KOPT-K1 (cell line): ENCODE data around the gene RNF208.

Experiments
- H3K27ac ChIP-seq: fragments of 200-600 bp; sonication (generic); 2 replicates; pipeline ENCODE4 v1.5.1; 2016; ENCODE audit warnings: antibody characterized with exemption, mild to moderate bottlenecking, low read depth, low read length; ENCODE audit not compliant: poor library complexity, severe bottlenecking
- H3K36me3 ChIP-seq: fragments of 200-600 bp; sonication (generic); 2 replicates; pipeline ENCODE4 v1.5.1; 2017; ENCODE audit warnings: antibody characterized with exemption, mild to moderate bottlenecking, low read length, moderate library complexity; ENCODE audit not compliant: insufficient read depth
- H3K9me3 ChIP-seq: fragments of 200-600 bp; sonication (generic); 2 replicates; pipeline ENCODE4 v1.5.1; 2017; ENCODE audit warnings: antibody characterized with exemption, low read length, mild to moderate bottlenecking; ENCODE audit not compliant: insufficient read depth, poor library complexity, severe bottlenecking

Gene RNF208

DNA sequence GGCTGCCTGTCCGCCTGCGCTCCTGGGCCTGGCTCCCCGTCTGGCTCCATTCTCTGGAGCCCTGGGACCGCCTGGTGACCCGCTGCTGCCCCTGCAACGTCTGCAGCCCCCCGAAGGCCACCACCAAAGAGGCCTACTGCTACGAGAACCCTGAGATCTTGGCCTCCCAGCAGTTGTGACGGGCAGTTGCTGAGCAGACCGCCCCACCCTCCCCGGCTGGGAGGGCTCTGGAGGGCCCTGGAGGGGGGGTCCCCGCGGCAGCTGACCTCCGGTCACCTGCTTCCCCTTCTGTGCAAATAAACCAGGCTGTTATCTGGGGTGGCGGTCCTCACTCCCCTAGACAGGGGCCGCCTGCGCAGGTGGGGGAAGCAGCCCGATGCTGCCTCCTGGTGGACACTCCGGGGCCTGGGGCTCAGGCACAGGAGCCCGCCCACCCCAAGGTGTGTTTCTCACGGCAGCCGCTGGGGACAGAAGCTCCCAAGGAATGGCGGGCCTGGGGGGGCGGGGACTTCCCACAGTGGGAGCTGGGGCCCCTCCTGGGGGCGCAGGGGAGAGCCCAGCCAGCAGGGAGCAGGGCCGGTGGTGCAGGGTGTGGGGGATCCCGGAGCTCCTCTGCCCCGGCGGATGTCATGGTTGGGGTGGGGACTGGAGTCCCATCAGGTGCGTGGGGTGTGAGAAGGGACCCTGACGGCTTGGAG, 14.3 kb upstream of the RNF208 start:
- Histone ChIP-seq H3K36me3 (no peaks in the 10 kb centered on the region), H3K27ac (no peak overlapping the region), H3K9me3 (no peaks in the 10 kb centered on the region)

DNA sequence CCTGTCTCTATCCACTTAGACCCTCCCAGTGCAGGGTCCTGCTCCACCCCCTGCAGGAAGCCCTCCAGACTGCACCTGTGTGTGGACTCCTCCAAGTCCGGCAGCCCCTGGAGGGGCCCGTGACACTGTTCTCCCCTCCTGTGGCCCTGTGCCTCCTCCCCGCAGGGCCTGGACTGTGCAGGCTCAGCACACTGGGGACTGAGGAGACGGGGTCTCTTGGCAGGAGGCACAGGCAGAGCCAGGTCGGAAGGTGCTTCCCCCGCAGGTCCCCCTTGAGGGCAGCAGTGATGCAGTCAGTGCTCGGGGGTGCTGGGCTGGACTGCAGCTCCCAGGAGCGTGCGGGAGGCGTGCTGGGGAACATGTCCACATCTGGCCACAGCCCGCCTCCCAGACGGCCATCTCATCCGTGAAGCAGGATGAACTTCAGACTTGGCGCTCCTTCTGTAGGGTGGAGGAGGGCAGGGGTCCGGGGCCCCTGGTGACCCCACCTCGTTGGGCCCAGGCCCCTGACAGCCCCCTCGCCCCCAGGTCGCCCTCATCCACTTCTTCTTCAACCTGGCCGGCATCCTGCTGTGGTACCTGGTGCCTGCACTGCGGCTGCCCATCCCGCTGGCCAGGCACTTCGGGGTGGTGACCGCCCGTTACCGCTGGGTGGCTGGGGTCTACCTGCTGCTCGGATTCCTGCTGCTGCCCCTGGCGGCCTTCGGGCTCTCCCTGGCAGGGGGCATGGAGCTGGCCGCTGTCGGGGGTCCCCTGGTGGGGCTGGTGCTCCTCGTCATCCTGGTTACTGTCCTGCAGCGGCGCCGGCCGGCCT, 13.6 kb upstream of the RNF208 start:
- Histone ChIP-seq H3K36me3 (no peaks in the 10 kb centered on the region), H3K27ac (no peak overlapping the region), H3K9me3 (no peaks in the 10 kb centered on the region)

DNA sequence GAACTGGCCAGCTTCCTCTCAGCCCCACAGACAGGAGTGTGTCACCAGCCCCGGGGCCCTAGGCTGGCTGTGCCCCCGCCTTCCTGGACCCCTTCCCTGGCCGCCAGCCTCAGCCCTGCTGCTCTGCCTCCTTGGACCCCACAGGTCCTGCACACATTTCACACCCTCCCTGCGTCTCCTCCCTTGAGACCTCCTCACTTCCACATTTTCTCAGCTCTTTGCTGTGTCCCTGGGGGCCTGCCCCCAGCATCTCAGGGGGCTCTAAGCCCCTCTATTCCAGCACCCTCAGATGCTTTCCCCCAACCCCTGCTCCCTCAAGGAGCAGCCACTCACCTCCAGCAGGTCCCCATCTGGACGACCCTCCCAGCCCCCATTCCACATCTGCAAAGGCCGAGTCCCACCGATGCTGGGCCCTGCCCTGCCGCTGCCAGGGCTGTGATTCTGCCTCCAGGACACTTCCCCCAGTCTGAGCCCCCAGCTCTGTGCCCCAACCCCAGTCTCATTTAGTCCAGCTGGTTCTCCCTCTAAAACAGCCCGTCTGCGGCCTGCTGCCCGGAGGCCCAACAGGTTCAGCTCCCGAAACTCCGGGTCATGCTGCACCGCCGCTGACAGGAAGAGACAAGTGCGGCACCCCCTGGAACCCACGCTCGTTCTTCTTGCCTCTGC, 12.9 kb upstream of the RNF208 start:
- no peak overlapping the region for H3K27ac ChIP-seq
- no peaks in the 10 kb centered on the region for H3K9me3 ChIP-seq
- H3K36me3 ChIP-seq, result no peaks in the 10 kb centered on the region

DNA sequence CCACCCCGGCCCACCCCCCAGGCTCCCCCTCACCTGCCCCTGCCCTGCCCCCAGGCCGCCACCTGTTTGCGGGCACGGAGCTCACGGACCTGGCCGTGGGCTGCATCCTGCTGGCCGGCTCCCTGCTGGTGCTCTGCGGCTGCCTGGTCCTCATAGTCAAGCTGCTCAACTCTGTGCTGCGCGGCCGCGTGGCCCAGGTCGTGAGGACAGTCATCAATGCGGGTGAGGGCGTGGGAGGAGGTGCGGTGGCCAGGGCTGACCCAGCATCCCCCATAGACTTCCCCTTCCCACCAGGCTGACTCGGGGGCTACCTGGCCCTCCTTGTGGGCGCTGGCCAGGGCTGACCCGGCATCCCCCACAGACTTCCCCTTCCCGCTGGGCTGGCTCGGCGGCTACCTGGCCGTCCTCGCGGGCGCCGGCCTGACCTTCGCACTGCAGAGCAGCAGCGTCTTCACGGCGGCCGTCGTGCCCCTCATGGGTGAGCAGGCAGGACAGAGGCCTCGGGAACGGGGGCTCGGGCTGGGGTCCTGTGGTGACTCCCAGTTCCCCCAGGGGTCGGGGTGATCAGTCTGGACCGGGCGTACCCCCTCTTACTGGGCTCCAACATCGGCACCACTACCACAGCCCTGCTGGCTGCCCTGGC, 12.1 kb upstream of the RNF208 start:
- Histone ChIP-seq H3K27ac (no peak overlapping the region), H3K36me3 (no peaks in the 10 kb centered on the region), H3K9me3 (no peaks in the 10 kb centered on the region)

DNA sequence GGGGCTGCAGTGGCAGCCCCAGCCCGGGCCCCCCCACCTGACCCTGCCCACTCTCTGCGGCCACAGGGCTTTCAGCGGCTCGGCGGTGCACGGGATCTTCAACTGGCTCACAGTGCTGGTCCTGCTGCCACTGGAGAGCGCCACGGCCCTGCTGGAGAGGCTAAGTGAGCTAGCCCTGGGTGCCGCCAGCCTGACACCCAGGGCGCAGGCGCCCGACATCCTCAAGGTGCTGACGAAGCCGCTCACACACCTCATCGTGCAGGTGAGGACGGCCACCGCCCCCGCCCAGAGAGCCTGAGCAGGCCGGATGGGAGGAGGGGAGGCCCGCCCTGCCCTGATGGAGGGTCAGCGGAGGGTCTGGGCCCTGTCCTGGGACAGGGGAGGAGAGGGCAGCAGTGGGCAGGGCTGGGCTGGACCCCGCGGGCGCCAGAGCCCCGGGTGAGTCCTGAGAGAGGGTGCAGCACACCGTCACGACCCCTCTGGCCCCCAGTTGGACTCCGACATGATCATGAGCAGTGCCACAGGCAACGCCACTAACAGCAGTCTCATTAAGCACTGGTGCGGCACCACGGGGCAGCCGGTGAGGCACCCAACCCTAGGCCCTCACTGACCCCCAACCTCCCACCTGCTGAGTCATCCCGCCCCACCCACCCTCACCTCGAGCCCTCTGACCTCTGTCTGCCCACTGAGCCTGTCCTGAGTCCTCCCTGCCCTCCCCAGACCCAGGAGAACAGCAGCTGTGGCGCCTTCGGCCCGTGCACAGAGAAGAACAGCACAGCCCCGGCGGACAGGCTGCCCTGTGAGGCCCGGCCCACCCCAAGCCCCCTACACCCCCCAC, 11.3 kb upstream of the RNF208 start:
- Histone ChIP-seq H3K27ac (no peak overlapping the region), H3K36me3 (no peaks in the 10 kb centered on the region), H3K9me3 (no peaks in the 10 kb centered on the region)

DNA sequence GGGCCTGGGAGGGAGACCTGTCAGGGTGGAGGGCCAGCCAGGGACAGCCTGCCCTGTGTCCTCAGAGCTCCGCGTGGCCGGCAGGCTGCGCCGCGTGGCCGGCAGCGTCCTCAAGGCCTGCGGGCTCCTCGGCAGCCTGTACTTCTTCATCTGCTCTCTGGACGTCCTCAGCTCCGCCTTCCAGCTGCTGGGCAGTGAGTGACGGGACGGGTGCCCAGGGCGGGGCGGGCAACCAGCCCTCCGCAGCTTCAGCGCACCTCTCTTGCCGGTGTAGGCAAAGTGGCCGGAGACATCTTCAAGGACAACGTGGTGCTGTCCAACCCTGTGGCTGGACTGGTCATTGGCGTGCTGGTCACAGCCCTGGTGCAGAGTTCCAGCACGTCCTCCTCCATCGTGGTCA, 10.5 kb upstream of the RNF208 start:
- Histone ChIP-seq H3K27ac (no peak overlapping the region), H3K36me3 (no peaks in the 10 kb centered on the region), H3K9me3 (no peaks in the 10 kb centered on the region)

DNA sequence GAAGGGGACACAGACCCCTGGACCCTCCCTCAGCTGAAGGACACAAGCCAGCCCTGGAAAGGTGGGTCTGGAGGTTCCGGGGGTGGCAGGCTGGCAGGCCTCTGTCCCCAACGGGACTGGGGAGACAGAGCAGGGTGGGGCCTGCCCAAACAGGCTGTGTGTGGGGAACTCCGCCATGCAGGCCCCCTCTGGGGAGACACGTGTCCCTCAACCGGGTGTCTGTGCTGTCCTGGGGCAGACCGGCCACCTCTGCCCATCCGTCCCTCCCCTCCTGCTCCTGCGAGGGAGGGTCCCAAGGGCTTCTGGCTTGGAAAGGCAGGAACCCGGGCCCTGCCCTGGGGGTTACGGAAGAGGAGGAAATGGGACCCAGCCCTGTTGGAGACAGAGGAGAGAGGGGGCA, 10.1 kb upstream of the RNF208 start:
- no peaks in the 10 kb centered on the region for H3K9me3 ChIP-seq
- no peaks in the 10 kb centered on the region for H3K36me3 ChIP-seq
- no peak overlapping the region for H3K27ac ChIP-seq

DNA sequence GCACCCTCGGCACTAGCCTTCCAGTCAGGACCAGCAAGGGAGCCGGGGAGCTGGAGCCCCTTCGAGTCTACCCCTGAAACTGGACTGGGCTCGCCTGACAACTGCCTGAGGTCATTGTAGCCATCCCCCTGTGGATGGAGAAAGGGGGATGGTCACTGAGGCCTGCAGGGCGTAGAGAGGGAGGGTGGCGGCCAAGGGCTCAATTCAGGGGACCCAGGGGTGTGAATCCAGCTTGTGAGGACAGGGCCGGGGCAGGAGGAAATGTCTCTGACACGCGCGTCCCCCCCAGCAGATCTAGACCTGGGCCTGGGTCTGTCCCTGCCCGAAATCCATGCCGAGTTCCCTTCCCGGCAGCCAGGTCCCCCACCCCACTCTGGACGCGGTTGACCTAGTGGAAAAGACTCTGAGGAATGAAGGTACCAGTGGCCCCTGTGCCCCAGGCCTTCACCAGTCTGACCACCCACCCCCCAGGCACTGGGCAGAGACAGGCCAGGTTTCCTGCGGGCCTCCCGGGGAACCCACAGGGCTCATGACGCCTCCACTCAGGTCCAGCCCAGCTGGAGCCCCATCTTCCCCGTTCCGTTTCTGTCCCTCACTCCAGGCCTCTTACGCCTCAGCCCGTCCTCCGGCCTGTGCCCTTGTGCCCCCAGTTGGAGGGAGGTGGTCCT, 9.5 kb upstream of the RNF208 start:
- H3K36me3 ChIP-seq, result no peaks in the 10 kb centered on the region
- H3K27ac ChIP-seq, result no peak overlapping the region
- no peaks in the 10 kb centered on the region for H3K9me3 ChIP-seq

DNA sequence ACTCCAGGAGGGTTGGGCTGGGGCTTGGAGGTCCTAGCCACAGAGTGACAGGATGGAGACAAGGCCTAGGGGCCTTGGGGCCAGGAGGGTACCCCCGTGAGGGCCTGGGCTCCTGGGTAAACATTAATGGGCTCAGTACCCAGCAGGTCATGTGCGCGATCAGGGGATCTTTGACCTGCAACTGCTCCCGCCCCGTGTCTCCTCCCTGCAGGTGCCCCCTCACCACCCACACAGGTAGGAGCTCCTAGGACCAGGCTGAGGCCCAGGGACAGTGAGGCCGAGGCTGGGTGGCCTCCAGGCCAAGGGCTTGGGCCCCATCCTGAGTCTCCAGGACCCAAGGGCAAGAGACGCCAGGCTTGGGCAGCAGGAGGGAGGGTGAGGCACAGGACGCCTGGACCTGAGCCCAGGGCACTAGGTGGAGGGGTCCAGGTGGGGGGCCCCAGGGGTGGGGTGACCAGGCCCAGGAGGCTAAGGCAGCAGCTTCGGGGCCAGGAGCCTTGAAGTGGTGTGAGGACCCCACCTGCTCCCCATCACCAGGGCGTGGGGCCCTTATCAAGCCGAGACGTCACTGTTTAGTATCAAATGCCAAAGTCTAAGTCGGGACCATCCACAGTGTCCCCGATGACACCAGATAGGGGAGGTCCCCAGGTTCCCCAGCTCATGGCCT, 8.8 kb upstream of the RNF208 start, which contains the start of gene SLC34A3:
Gene SLC34A3 (plus strand): TSS at position 197 of the 667 bp plus-strand sequence. CDS start 802 bp downstream, outside the sequence.
- H3K27ac ChIP-seq, result no peak within 1 kb of the TSS
- no peaks in the 10 kb centered on the region for H3K36me3 ChIP-seq
- H3K9me3 ChIP-seq, result no peaks in the 10 kb centered on the region

DNA sequence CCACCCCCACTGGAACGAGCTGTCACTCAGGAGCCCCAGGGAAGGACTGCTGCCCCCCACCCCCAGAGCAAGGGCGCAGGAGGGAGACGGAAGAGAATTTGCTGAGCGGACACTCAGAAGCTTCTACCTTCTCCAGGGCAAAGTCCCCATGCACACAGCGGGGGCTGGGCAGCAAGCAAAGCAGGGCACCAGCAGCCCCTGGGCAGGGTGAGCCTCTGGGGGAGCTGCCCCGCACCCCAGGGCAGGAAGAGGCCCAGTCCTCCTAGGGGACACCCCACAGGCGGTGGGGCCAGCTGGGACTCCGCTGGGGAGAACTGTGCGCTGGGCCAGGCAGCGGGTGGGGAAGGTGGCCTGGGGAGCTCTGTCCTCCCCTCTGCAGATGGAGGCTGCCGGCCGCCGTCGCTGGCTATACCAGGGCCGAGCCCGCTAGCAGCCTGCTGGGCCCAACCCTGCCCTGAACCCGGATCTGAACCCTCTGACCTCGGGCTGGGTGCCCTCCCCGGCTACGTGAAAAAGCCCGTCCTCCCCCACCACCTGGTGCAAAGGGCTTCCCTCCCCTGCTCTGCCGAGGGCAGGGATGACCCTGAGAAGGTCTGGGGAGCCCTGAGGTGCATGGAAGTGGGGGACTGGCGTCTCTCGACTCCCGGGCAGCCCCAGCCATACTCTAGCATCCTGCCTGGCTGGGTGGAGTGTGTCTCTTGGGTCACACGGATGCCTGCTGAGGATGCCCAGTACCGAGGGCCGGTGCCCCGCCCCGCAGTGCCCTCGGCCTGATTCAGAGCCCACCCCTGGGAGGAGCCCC, 8.1 kb upstream of the RNF208 start:
- no peaks in the 10 kb centered on the region for H3K9me3 ChIP-seq
- no peak overlapping the region for H3K27ac ChIP-seq
- no peaks in the 10 kb centered on the region for H3K36me3 ChIP-seq

DNA sequence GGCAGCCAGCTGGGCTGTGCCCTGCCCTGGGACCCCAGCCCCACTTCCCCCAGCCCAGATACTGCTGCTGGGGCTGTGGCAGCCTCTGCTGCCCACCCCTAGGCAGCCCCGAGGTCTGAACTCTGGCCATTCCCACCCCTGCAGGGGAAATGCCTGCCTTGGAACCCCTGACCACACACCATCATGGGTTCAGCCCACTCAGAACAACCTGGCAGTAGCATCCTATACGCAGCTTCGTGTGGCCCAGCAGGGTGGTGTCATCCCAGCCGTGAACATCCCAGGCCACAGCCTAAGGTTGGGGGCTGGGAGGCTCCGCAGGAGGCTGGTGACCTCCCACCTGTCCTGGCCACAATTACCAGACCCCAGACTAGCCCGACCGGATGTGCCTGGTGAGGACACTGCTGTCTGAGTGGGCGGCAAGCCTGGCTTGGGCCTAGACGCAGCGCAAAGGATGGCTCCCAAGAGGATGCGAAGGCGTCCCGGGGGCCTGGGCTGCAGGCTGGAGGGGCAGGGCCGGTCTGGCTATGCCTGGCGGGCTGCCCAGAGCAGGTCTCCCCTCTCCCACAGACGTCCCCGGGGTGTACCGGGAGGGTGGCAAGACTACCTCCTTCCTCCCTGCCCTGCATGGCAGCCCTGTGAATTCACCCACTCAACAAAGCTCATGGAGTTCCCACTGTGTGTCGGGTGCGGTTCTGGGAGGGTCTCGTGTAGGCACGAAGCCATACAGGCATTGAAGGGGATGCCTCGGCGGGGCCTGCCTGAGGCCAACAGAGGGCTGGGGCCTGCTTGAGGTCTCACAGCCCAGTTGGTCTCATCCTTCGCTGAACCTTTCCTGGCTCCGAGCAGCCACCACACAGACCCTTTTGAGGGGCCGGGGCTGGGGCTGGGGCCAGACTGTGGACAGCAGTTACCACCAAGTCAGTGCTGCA, 7.2 kb upstream of the RNF208 start:
- Histone ChIP-seq H3K27ac (no peak overlapping the region), H3K9me3 (no peaks in the 10 kb centered on the region), H3K36me3 (no peaks in the 10 kb centered on the region)

DNA sequence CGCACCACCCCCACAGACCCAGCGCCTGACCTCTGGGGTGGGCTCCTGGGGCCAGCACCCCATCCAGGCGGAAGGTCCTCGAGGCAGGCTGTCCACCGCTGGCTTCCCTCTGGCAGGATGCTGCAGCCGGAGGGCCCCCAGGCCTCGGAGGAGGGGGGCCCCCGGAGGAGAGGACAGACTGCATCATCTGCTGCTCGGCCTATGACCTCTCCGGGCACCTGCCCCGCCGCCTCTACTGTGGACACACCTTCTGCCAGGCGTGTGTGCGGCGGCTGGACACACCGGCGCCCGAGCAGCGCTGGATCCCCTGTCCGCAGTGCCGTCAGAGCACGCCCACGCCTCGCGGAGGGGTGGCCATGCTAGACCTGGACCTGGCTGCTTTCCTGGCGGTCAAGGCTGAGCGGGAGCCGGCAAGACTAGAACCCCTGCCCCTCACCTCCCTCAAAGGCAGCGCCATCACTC, 6.5 kb upstream of the RNF208 start:
- Histone ChIP-seq H3K36me3 (no peaks in the 10 kb centered on the region), H3K9me3 (no peaks in the 10 kb centered on the region), H3K27ac (no peak overlapping the region)
